Skeletal muscle tissue (tissue), 4 donors: ENCODE data around the gene ZFPL1. TPM values are rescaled to one million over a fixed set of nuclear protein-coding genes. Genes with fewer than 3 reads are reported as not detected.
A peak's percentile ranks its signal among the peaks of the same experiment; 100 is the strongest.

ENCODE experiments used
- H3K27ac ChIP-seq: one replicate; pipeline ENCODE4 v1.7.0; 2013; ENCODE audit warnings: mild to moderate bottlenecking, low read depth, low read length, inconsistent platforms
- H3K27me3 ChIP-seq, 3 donors: one replicate each; pipeline ENCODE4 v1.7.0; 2013; ENCODE audit warnings: low read length in 3 of 3; ENCODE audit not compliant: control insufficient read depth in 3 of 3, insufficient read depth in 3 of 3
- H3K36me3 ChIP-seq, 3 donors: one replicate each; pipeline ENCODE4 v1.7.0; 2013; ENCODE audit warnings: low read length in 3 of 3; ENCODE audit not compliant: control insufficient read depth in 3 of 3, insufficient read depth in 3 of 3
- H3K4me1 ChIP-seq, 3 donors: one replicate each; pipeline ENCODE4 v1.7.0; 2013; ENCODE audit warnings: low read length in 3 of 3, mild to moderate bottlenecking in 3 of 3; ENCODE audit not compliant: control insufficient read depth in 3 of 3, insufficient read depth in 3 of 3
- H3K4me3 ChIP-seq, 3 donors: one replicate each; pipeline ENCODE4 v1.7.0; 2013; ENCODE audit warnings: low read length in 3 of 3
- H3K9ac ChIP-seq, 3 donors: one replicate each; pipeline ENCODE4 v1.7.0; 2013; ENCODE audit warnings: low read length in 3 of 3, mild to moderate bottlenecking in 3 of 3, moderate library complexity in 2 of 3, low read depth in 1 of 3
- H3K9me3 ChIP-seq, 3 donors: one replicate each; pipeline ENCODE4 v1.7.0; 2013; ENCODE audit warnings: low read length in 3 of 3; ENCODE audit not compliant: control insufficient read depth in 3 of 3
- total RNA-seq: library from RNA; depleted of rRNA; stranded (reverse); fragments of >200 nt; gene quantifications from one replicate; pipeline ENCODE4 v1.2.3, GENCODE V29; 2014
- donor health status: Osteomylitis.

The ZFPL1 gene
- total RNA-seq, 1 donor from 2014 or later, result 22.4 TPM

- Histone ChIP-seq H3K36me3 (peaks cover 13 to 19% (median 16%) of the 10 kb centered on the region in 3 donors), H3K4me3 (no peak overlapping the region), H3K27ac (no peak overlapping the region), H3K4me1 (peaks cover 14 to 19% (median 15%) of the 10 kb centered on the region in 3 donors), H3K27me3 (peaks cover 0 to 5% (median 0%) of the 10 kb centered on the region in 3 donors), H3K9me3 (no peaks in the 10 kb centered on the region), H3K9ac (no peak overlapping the region)
These were observed 38.3 kb upstream of the ZFPL1 start for GRCh38 chr11:65045728-65046127.

DNA sequence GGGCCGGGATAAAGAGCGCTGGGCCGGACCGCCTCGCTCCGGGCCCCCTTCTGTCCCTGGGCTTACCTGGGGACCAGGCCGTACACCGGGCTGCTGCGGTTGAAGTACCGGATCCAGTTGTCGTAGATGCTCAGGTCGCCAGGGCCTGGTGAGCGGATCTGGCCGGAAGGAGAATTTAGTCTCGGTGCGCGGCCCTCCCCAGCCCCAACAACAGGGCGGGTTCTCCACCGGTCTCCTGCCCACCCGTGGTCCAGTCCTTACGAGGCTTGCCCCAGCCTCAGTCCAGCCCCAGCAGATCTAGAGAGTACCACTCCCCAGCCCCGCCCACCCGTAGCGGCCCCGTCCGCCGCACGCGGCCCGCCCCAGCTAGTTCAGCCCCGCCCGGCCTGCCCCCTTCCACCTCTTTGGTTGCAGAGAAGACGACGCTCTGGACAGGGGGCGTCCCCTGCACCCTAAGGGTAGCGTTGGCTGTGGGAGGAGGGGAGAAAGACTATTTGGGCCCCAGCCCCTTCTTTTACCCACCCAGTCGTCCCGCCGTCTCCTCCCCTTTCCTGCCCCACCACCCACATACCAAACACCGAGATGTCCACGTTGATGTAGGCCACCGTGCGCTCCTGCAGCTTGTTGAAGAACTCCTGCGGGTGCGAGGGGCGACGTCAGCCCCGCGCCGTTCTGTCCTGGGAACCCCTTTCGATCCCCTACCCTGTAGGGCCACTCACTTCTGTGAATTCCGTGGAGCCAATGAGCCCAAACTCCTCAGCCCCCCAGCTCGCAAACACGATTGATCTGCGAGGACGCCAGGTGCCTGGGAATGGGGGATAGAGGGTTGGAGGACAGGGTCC, 36.2 kb upstream of the ZFPL1 start:
- Histone ChIP-seq H3K9ac (peak overlapping the region; percentile 45 to 68 (median 59)), H3K4me3 (peak overlapping the region; percentile 57 to 68 (median 58)), H3K36me3 (peaks cover 13 to 19% (median 16%) of the 10 kb centered on the region in 3 donors)

DNA sequence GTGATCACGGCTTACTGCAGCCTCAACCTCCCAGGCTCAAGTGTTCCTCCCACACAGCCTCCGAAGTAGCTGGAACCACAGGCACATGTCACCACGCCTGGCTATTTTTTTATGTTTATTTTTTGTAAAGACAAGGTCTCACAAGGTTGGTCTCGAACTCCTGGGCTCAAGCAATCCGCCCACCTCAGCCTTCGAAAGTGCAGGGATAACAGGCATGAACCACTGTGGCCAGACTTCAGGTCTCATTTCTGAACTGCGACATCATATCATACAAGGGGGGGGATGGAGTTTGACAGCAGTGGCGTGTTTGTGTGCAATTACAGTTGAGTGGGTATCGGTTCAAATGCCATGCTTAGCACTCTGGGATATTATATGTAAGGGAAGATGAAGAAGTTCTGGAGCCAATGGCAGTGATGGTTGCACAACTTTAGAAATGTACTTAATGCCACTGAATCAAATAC, 32.6 kb upstream of the ZFPL1 start:
- H3K27ac ChIP-seq, result no peak overlapping the region
- H3K27me3 ChIP-seq, result peaks cover 0 to 12% (median 8%) of the 10 kb centered on the region in 3 donors
- peaks cover 3 to 7% (median 6%) of the 10 kb centered on the region in 3 donors for H3K4me1 ChIP-seq
- H3K4me3 ChIP-seq, result no peak overlapping the region
- H3K9ac ChIP-seq, result no peak overlapping the region
- peaks cover 0 to under 1% (median 0%) of the 10 kb centered on the region in 3 donors for H3K36me3 ChIP-seq
- H3K9me3 ChIP-seq, result no peaks in the 10 kb centered on the region

More for the DNA sequence above, 36.2 kb upstream of the ZFPL1 start:
- Histone ChIP-seq H3K27me3 (peaks cover 0 to 9% (median 2%) of the 10 kb centered on the region in 3 donors), H3K27ac (no peak overlapping the region), H3K9me3 (no peaks in the 10 kb centered on the region), H3K4me1 (peaks cover 7 to 16% (median 11%) of the 10 kb centered on the region in 3 donors)

GRCh38 chr11:65053827-65054508, 30.1 kb upstream of the ZFPL1 start:
- Histone ChIP-seq H3K4me1 (no peaks in the 10 kb centered on the region), H3K27ac (no peak overlapping the region), H3K27me3 (peaks cover 0 to 8% (median 8%) of the 10 kb centered on the region in 3 donors), H3K9ac (no peak overlapping the region), H3K9me3 (no peaks in the 10 kb centered on the region), H3K4me3 (no peak overlapping the region), H3K36me3 (no peaks in the 10 kb centered on the region)

- Histone ChIP-seq H3K4me1 (no peaks in the 10 kb centered on the region), H3K9me3 (no peaks in the 10 kb centered on the region), H3K27ac (no peak overlapping the region), H3K27me3 (peaks cover 0 to 8% (median 8%) of the 10 kb centered on the region in 3 donors), H3K9ac (no peak overlapping the region), H3K4me3 (no peak overlapping the region), H3K36me3 (no peaks in the 10 kb centered on the region)
These were observed 28.5 kb upstream of the ZFPL1 start for GRCh38 chr11:65055538-65055937.

DNA sequence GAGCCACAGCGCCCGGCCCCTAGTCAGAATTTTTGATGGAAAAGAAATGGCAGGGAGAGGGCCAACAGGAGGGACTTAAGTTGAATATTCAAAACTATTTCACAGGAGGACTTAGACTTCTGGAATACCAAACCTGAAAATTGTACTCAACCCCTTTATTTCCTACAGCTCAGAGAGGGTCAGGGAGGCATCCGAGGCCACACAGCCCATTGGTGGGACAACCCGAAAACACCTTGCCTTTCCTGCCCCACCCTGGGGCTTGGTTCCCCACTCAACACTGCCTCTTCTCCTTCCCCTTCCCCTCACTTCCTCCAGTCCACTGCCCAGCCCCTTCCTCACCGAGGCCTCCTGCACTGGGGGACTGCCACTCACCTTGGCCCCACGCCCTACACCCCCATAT, 27.0 kb upstream of the ZFPL1 start:
- H3K4me1 ChIP-seq, result no peaks in the 10 kb centered on the region
- peaks cover 0 to 8% (median 8%) of the 10 kb centered on the region in 3 donors for H3K27me3 ChIP-seq
- no peaks in the 10 kb centered on the region for H3K9me3 ChIP-seq
- no peak overlapping the region for H3K4me3 ChIP-seq
- no peak overlapping the region for H3K27ac ChIP-seq
- no peaks in the 10 kb centered on the region for H3K36me3 ChIP-seq
- no peak overlapping the region for H3K9ac ChIP-seq

- Histone ChIP-seq H3K27me3 (peaks cover 0 to 8% (median 7%) of the 10 kb centered on the region in 3 donors), H3K4me3 (no peak overlapping the region), H3K9me3 (no peaks in the 10 kb centered on the region), H3K27ac (no peak overlapping the region), H3K4me1 (no peaks in the 10 kb centered on the region), H3K9ac (no peak overlapping the region), H3K36me3 (no peaks in the 10 kb centered on the region)
These were observed 26.5 kb upstream of the ZFPL1 start for GRCh38 chr11:65057526-65057925.

DNA sequence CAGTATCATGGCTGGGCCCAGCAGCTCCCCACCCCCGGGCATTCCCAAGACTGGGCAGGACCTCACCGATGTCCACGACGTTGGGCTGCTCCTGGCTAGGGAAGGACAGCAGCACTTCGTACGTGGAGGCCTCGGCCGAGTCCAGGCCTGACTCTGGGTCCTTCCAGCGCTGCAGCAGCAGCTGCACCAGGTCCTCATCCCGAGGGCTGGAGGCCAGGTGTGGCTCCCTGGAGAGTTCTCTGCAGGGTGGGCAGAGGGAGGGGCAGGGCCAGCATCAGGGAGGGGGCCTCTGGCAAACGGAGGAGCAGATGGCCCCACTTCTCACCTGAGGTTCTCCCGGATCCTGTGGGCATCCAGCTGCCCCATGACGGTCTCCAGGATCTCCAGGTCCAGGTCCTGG, 26.0 kb upstream of the ZFPL1 start:
- Histone ChIP-seq H3K27ac (no peak overlapping the region), H3K36me3 (no peaks in the 10 kb centered on the region), H3K27me3 (peaks cover 0 to 5% (median 2%) of the 10 kb centered on the region in 3 donors), H3K9me3 (no peaks in the 10 kb centered on the region), H3K9ac (no peak overlapping the region), H3K4me3 (no peak overlapping the region), H3K4me1 (no peaks in the 10 kb centered on the region)

- H3K4me1 ChIP-seq, result no peaks in the 10 kb centered on the region
These were observed 25.5 kb upstream of the ZFPL1 start, which contains the start of gene NAALADL1 for GRCh38 chr11:65058419-65059054. Gene NAALADL1, minus strand, starts transcription at chr11:65058553. Its CDS starts 32 bp downstream, at chr11:65058521.

More at GRCh38 chr11:65058419-65059054, 25.5 kb upstream of the ZFPL1 start, which contains the start of gene NAALADL1:
- Histone ChIP-seq H3K27me3 (peaks cover 0 to 5% (median 0%) of the 10 kb centered on the region in 3 donors), H3K4me3 (no peak within 1 kb of the TSS), H3K9me3 (no peaks in the 10 kb centered on the region), H3K36me3 (no peaks in the 10 kb centered on the region), H3K9ac (no peak within 1 kb of the TSS), H3K27ac (no peak within 1 kb of the TSS)
